Heart left ventricle (tissue), 13 donors: ENCODE results near the gene CAND2.

Source experiments
- POLR2A ChIP-seq, 2 donors: fragments of 450-650 bp; IDR thresholded peaks; one replicate each; pipeline ENCODE4 v1.6.1; 2017; ENCODE audit warnings: antibody characterized with exemption in 2 of 2, mild to moderate bottlenecking in 2 of 2, moderate library complexity in 2 of 2
- TF ChIP-seq, protein P1 (sequence below), 12 donors: fragments of 200-600 bp; sonication (generic) in 4 of 12; IDR thresholded peaks; one replicate each; pipeline versions ENCODE4 v1.5.0 to v1.8.0; 2018 to 2022; ENCODE audit warnings: antibody characterized with exemption in 12 of 12, mild to moderate bottlenecking in 5 of 12
- donor health status: ischemic (EF 13 %, LVEDD 7.1; RV severe dilation, severe dysfunction).
- donor health status: DM: no; HTN: yes; CAD: no.
- donor health status: DM: no; HTN: no; CAD: no.
- donor health status: ischemic (EF 25% LVEDD 6.9; RV normal size, moderate dysfunction).
- donor health status: ischemic (EF 25% LVEDD 5.7; RV mildly dilated, moderate dysfunction).
- donor health status: ischemic (EF 35%, LVEDD 5.7; RV mildly dilated, moderate dysfunction).
- donor health status: nonischemic (EF 11% LVEDD 7.7; RV severe dilation, severe dysfunction).
- donor health status: DM: yes; HTN: yes; CAD: no.
- donor health status: PGD.
- donor health status: ischemic (EF 29% LVEDD 5.4; RV normal size, mild dysfunction).
- donor health status: nonischemic (EF 23%, LVEDD 6.1; RV moderate dilation, normal function).

DNA sequence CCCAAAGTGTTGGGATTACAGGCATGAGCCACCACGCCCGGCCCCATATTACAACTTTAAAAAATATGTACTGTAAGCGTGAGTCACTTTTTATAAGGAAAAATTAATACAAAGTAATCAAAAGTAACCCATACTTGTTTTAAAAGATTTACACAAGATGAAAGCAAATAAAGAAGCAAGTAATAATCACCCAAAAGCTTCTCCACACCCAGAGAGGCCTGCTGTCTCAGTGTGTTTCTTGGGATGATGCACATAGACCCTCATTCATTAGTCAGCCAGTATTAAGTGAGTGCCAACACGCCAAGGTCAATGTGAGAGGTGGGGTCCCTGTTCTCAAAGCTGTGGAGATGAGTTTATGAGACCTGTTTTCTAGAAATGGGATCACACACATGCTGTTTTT, 32.9 kb downstream of the CAND2 start:
- TF ChIP-seq, protein P1, sequence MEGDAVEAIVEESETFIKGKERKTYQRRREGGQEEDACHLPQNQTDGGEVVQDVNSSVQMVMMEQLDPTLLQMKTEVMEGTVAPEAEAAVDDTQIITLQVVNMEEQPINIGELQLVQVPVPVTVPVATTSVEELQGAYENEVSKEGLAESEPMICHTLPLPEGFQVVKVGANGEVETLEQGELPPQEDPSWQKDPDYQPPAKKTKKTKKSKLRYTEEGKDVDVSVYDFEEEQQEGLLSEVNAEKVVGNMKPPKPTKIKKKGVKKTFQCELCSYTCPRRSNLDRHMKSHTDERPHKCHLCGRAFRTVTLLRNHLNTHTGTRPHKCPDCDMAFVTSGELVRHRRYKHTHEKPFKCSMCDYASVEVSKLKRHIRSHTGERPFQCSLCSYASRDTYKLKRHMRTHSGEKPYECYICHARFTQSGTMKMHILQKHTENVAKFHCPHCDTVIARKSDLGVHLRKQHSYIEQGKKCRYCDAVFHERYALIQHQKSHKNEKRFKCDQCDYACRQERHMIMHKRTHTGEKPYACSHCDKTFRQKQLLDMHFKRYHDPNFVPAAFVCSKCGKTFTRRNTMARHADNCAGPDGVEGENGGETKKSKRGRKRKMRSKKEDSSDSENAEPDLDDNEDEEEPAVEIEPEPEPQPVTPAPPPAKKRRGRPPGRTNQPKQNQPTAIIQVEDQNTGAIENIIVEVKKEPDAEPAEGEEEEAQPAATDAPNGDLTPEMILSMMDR (IDR thresholded peaks at IDR 0.05): no peak
- no peak for TF ChIP-seq POLR2A (IDR thresholded peaks at IDR 0.05)
